Aorta (tissue), 5 donors: Measurements from ENCODE around the gene RRAD. TPM values are rescaled to one million over a fixed set of nuclear protein-coding genes. Genes with fewer than 3 reads are reported as not detected.
"Not testable (repeated sequence)": the region's sequence is repeated elsewhere in the genome, so short reads cannot be mapped to it uniquely, and the experiment has no call there.

ENCODE experiments used
- ATAC-seq: fragments of 200-7000 bp; cut with Tn5 transposase; one replicate; pipeline ENCODE4 v1.9.1; 2022; ENCODE audit warnings: moderate library complexity; ENCODE audit not compliant: low FRiP score
- DNase-seq, 2 donors: peaks; one replicate each; pipeline ENCODE4 v3.0.0-alpha.2; 2020
- H3K27ac ChIP-seq, 2 donors: one replicate each; pipeline ENCODE4 v1.5.1; 2013; ENCODE audit warnings: low read length in 2 of 2, mild to moderate bottlenecking in 2 of 2, moderate library complexity in 2 of 2, control low read depth in 1 of 2, inconsistent platforms in 1 of 2, low read depth in 1 of 2
- H3K27me3 ChIP-seq, 2 donors: one replicate each; pipeline ENCODE4 v1.6.1; 2013; ENCODE audit warnings: control low read depth in 1 of 2, low read length in 1 of 2, mild to moderate bottlenecking in 1 of 2, moderate library complexity in 1 of 2; ENCODE audit not compliant: insufficient read depth in 2 of 2, control insufficient read depth in 1 of 2
- H3K36me3 ChIP-seq, 2 donors: one replicate each; pipeline ENCODE4 v1.6.1; 2013; ENCODE audit warnings: control low read depth in 1 of 2, low read length in 1 of 2, mild to moderate bottlenecking in 1 of 2; ENCODE audit not compliant: insufficient read depth in 2 of 2, control insufficient read depth in 1 of 2
- H3K4me1 ChIP-seq, 2 donors: one replicate each; pipeline ENCODE4 v1.6.1; 2013; ENCODE audit warnings: low read length in 2 of 2, control low read depth in 1 of 2, mild to moderate bottlenecking in 1 of 2, moderate library complexity in 1 of 2; ENCODE audit not compliant: insufficient read depth in 2 of 2, control insufficient read depth in 1 of 2
- H3K4me3 ChIP-seq, 2 donors: one replicate each; pipeline ENCODE4 v1.5.1; 2013; ENCODE audit warnings: low read length in 2 of 2, control low read depth in 1 of 2, mild to moderate bottlenecking in 1 of 2
- H3K9me3 ChIP-seq: one replicate; pipeline ENCODE4 v1.6.1; 2013; ENCODE audit warnings: mild to moderate bottlenecking, low read length; ENCODE audit not compliant: control insufficient read depth
- WGBS, 2 donors: extraction: QIAGEN DNeasy Blood & Tissue Kit; methylation state at CpG; one replicate each; pipeline ENCODE4 v1.1.7; 2013; 5-methylcytosine and 5-hydroxymethylcytosine counted together
- intact Hi-C, 2 donors: fragments of 100-400 bp; cut with DNase I; formaldehyde crosslinking; loops; one replicate each; pipeline versions ENCODE4 v1.14.2 to v1.15.0; 2022
- polyA plus RNA-seq, 2 donors: library from polyadenylated mRNA; stranded (reverse); fragments of 200-250 nt; gene quantifications; one replicate each; pipeline ENCODE4 v1.2.3, GENCODE V29; 2013
- total RNA-seq, 2 donors: library from RNA; stranded (reverse); fragmentation: NEBNext Ultra II Directional; extraction: Animal tissue kit (Norgen Biotek cat#: 25700); gene quantifications; one replicate each; pipeline ENCODE4 v1.2.1, GENCODE V29; 2021
- donor health status: healthy with polysubstance abuse.
- donor health status: Bipolar disorder and iron deficiency.
- donor health status: DM: no; HTN: no; CAD: no.
- donor health status: DM: no; HTN: no; CAD: no.
- donor health status: DM: yes; HTN: yes; CAD: no.

Gene RRAD
- total and polyA plus RNA-seq, 4 donors = 16.2 to 35.2 (median 26.8) TPM

DNA sequence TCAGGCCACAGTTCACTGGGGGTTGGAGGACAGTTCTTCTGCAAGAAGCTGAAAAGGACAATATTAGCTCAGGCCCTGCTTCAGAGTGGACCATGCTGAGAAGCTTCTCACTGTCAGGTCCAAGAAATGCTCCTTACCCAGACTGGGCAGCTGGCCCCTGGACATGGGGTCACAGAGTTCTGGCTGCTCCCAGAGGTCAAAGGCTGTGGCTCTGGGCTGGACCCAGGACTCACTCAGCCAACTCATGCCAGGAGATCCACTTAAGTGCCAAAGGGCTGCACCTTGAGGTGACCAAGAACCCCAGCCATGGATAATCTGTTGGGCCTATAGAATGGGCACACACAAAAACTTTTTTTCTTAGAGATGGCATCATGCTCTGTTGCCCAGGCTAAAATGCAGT is 14.0 kb upstream of the RRAD start:
- no peaks in the 10 kb centered on the region for H3K9me3 ChIP-seq
- no peaks in the 10 kb centered on the region for H3K27me3 ChIP-seq
- no peak overlapping the region for H3K4me3 ChIP-seq
- ATAC-seq (no peak), DNase-seq (no peak)
- intact Hi-C loops = no loop called here
- H3K4me1 ChIP-seq = no peaks in the 10 kb centered on the region
- no peak overlapping the region for H3K27ac ChIP-seq
- peaks cover 0 to 8% of the 10 kb centered on the region in 2 donors for H3K36me3 ChIP-seq

DNA sequence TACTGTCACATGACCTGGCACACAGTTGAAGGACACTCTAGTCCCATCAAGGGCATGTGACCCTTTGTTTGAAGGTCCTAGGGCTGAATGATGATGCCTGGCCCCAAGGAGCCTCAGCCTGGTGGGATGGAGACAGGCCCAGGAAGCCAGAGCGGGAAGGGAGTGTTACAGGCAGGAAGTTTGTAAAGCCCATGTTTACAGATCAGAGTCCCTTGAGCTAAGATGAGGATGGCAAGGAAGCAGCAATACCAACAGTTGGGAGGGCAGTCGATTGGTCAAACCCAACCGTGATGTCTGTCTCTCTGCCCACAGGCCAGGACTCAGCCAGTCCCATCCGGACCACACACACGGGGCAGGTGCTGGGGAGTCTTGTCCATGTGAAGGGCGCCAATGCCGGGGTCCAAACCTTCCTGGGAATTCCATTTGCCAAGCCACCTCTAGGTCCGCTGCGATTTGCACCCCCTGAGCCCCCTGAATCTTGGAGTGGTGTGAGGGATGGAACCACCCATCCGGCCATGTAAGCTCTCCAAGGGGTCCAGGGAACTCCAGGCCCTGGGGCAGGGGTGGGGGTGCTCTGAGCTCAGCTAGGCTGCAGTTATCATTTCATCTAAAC is 12.5 kb upstream of the RRAD start:
- DNase-seq (no peak), ATAC-seq (no peak)
- Histone ChIP-seq H3K27me3 (no peaks in the 10 kb centered on the region), H3K4me1 (no peaks in the 10 kb centered on the region), H3K4me3 (no peak overlapping the region), H3K9me3 (no peaks in the 10 kb centered on the region), H3K36me3 (peaks cover 0 to 4% of the 10 kb centered on the region in 2 donors), H3K27ac (no peak overlapping the region)
- WGBS, 2 donors = 93 to 96% methylated on average over 10 of the region's 10 CpGs
- intact Hi-C loops = no loop called here

DNA sequence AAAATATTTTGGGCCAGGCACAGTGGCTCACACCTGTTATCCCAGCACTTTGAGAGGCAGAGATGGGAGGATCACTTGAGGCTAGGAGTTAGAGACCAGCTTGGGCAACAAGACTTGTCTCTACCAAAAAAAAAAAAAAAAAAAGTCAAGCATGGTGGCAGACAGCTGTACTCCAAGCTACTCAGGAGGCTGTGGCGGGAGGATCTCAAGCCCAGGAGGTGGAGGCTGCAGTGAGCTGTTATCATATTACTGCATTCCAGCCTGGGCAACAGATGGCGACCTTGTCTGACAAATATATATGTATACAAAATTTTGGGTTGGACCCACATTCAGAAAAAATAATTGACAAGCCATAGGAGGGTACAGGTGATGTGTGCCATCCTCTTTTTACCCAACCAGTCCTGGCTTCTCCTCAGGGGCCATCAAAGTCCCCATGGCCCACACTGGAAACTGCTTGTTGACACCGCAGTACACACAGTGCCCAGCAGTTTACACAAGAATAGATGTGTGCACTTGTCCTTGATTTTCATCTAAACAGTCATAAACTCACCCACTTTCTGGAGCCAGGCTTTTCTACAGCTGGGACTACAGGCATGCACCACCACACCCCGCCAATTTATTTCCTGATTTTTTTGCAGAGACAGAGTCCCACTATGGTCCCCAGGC is 11.7 kb upstream of the RRAD start:
- Histone ChIP-seq H3K9me3 (no peaks in the 10 kb centered on the region), H3K4me1 (no peaks in the 10 kb centered on the region), H3K27ac (no peak overlapping the region), H3K36me3 (peaks cover 0 to 4% of the 10 kb centered on the region in 2 donors), H3K4me3 (no peak overlapping the region), H3K27me3 (no peaks in the 10 kb centered on the region)
- ATAC-seq (no peak), DNase-seq (no peak)
- intact Hi-C loops = no loop called here
- WGBS, 2 donors = 81 to 95% methylated on average over 4 of the region's 4 CpGs

DNA sequence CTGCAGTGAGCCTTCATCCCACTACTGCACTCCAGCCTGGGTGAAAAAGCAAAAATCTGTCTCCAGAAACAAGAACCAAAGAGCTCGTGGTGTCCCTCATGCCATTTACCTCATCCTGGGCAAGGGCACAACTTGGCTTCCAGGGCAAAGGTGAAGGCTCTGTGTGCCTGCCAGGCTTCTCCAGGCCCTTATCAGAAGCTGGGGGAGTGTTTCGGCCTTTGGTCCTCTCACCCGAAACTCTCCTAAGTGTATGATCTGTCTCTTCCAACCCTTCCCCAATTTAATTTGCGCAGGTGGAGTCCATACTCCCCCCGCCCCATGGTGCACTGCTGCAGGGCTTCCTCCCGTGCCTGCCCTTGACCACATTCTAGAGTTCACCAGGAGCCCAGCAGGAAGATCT is 11.1 kb upstream of the RRAD start:
- Histone ChIP-seq H3K4me1 (no peaks in the 10 kb centered on the region), H3K27ac (no peak overlapping the region), H3K4me3 (no peak overlapping the region), H3K9me3 (no peaks in the 10 kb centered on the region), H3K27me3 (no peaks in the 10 kb centered on the region), H3K36me3 (peaks cover 0 to 4% of the 10 kb centered on the region in 2 donors)
- ATAC-seq (no peak), DNase-seq (no peak)
- WGBS, 2 donors = 81 to 82% methylated on average over 6 of the region's 6 CpGs
- intact Hi-C loops = no loop called here

DNA sequence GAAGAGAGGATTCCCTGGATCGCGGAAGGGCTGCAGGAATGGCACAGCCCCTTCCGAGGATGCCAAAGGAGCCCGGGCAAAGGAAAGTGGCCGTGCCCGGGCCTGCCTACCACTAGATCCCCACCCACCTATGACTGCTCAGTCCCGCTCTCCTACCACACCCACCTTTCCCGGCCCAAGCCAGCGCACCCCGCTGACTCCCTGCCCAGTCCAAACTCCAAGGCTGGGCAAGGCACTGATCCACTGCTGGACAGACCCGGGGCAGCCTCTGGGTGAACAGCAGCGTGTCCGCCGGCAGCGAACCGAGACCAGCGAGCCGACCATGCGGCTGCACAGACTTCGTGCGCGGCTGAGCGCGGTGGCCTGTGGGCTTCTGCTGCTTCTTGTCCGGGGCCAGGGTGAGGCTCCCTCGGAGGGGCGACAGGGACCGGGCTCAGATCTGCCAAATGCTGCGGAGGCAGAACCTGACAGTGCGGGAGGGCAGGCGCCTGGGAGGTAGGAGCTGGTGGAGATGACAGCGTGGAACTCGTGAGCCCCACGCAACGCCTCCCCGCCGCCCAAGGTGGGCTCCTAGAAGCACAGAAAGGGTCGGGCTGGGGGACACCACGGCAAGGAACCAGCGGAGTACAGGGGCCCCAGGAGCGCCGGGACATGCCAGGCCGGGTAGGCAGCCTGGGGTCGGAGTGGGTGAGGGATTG is 10.1 kb upstream of the RRAD start, which contains the start of gene CES2:
Gene CES2 (plus strand): TSS at position 203 of the 698 bp plus-strand sequence. CDS start 120 bp downstream, at position 323.
- ATAC-seq = peak; percentile 76
- Histone ChIP-seq H3K27ac (peak within 1 kb of the TSS in 1 of 2 donors; percentile 69), H3K36me3 (peaks cover 0 to 2% of the 10 kb centered on the region in 2 donors), H3K9me3 (no peaks in the 10 kb centered on the region), H3K4me3 (peak within 1 kb of the TSS; percentile 31 to 44), H3K4me1 (no peaks in the 10 kb centered on the region), H3K27me3 (no peaks in the 10 kb centered on the region)
- DNase-seq = peak; percentile 80 to 90
- 15 to 16% methylated on average over 41 to 44 of the region's 44 CpGs for WGBS, 2 donors
- intact Hi-C loops = no loop called here

DNA sequence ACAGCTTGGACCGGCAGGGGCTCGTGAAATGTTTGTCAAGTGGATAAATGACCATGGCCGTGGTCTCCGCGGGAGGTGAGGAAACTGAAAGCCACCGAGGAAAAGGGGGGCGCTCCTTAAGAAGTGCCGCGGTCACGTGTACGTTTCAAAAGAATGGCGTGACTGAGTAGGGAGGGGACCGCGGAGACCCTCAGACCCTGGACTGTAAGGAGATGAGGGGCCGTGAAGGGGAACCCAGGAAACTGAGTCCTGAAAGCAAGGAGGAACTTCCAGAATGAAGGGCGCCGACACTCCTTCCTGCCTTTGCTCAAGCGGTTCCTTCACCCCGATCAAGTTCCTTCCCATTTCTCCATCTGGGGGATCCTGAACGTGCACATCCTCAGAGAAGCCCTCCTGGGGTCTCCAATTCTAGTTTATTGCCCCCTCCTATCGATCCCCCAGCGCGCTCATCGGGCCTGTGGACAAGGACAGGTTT is 9.5 kb upstream of the RRAD start:
- intact Hi-C loops, H3K36me3 ChIP-seq, DNase-seq, H3K4me1 ChIP-seq, H3K9me3 ChIP-seq, ATAC-seq, H3K27me3 ChIP-seq: not testable (repeated sequence)
- WGBS, 2 donors = 0% methylated on average over 18 to 21 of the region's 24 CpGs
- peak overlapping the region in 1 of 2 donors; percentile 69 for H3K27ac ChIP-seq
- peak overlapping the region; percentile 31 to 44 for H3K4me3 ChIP-seq

DNA sequence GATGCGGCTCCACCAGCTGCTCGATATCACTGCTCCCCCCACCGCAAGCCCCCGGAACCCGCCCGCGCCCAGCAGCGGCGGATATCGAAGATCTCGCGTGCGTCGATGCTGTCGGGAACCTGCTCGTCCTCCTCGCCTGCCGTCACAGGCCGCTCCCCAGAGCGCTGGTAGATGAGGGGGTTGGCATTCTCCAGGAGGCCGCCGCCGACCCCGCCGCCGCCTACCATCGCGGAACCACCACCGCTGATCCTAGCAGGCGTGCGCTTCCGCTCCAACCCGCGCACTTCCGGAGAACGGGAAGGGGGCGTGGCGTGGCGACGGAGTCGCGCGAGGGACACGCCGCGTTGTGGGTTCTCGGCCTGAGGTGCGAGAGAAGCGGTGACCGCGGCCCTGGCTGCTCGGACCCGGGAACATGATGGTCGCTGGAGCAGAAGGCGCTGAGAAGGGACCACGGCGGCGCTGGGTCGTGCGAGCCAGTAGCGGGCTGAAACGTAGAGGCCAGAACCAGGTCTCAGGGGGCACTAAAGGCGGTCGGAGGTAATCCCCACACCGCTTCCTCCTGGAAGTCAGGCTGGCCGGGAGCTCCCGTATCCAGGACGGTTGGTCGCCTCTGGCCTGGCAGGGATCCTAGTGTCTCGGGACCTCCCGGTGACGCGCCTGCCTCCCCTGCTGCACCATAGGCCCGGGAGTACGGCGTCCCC is 9.0 kb upstream of the RRAD start, which contains the start of gene CIAO2B:
Gene CIAO2B (minus strand): TSS at position 265 of the 701 bp plus-strand sequence. CDS start 38 bp downstream, at position 227.
- intact Hi-C loops = no loop called here
- peak; percentile 94 to 97 for DNase-seq
- no peaks in the 10 kb centered on the region for H3K36me3 ChIP-seq
- 0% methylated on average over 72 to 76 of the region's 76 CpGs for WGBS, 2 donors
- no peaks in the 10 kb centered on the region for H3K4me1 ChIP-seq
- no peaks in the 10 kb centered on the region for H3K27me3 ChIP-seq
- H3K9me3 ChIP-seq = no peaks in the 10 kb centered on the region
- H3K4me3 ChIP-seq = peak within 1 kb of the TSS; percentile 31 to 58
- ATAC-seq = peak; percentile 95
- H3K27ac ChIP-seq = peak within 1 kb of the TSS in 1 of 2 donors; percentile 69

DNA sequence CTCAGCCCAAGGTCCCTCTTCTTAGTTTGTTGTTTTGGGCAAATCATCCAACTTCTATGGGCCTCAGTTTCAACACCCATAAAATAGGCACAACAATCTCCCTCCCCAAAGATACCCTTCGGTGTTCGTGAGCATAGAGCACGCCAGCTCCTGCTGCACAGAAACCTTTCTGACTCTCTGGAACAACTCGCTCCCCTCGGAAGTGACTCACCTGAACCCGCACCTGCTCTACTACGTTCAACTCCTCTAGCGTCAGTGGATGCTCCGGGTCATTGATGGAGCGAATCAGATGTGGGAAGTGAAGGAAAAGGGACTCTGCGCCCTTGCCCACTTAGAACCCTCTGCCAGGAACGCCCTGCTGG is 8.4 kb upstream of the RRAD start:
- Histone ChIP-seq H3K4me1 (no peaks in the 10 kb centered on the region), H3K27me3 (no peaks in the 10 kb centered on the region), H3K27ac (peak overlapping the region in 1 of 2 donors; percentile 30), H3K4me3 (peak overlapping the region; percentile 31 to 58), H3K9me3 (no peaks in the 10 kb centered on the region), H3K36me3 (no peaks in the 10 kb centered on the region)
- DNase-seq (no peak), ATAC-seq (no peak)
- intact Hi-C loops = no loop called here
- WGBS, 2 donors = 2% methylated on average over 12 of the region's 12 CpGs
